LNCAP (cell line): ENCODE data around the gene LYRM4.

ENCODE experiments used
- CTCF ChIP-seq: fragments of 450-650 bp; IDR thresholded peaks from 2 replicates; pipeline ENCODE4 v1.5.1; 2017; ENCODE audit warnings: mild to moderate bottlenecking

The LYRM4 gene

GRCh38 chr6:5156627-5157026 lies 104.1 kb downstream of the LYRM4 start:
- no peak for TF ChIP-seq CTCF

GRCh38 chr6:5155906-5156305 lies 104.8 kb downstream of the LYRM4 start:
- TF ChIP-seq CTCF = no peak

GRCh38 chr6:5153186-5153585 lies 107.6 kb downstream of the LYRM4 start:
- no peak for TF ChIP-seq CTCF

GRCh38 chr6:5152460-5152859 lies 108.3 kb downstream of the LYRM4 start:
- no peak for TF ChIP-seq CTCF

GRCh38 chr6:5151955-5152401 lies 108.8 kb downstream of the LYRM4 start:
- no peak for TF ChIP-seq CTCF

- TF ChIP-seq CTCF = no peak
Observed at GRCh38 chr6:5151360-5151954, 109.3 kb downstream of the LYRM4 start.

GRCh38 chr6:5150551-5151075 lies 110.1 kb downstream of the LYRM4 start:
- TF ChIP-seq CTCF = no peak

- no peak for TF ChIP-seq CTCF
Observed at GRCh38 chr6:5149891-5150290, 110.9 kb downstream of the LYRM4 start.
